A549 (cell line): ENCODE data around the gene MUC5AC. TPM values are rescaled to one million over a fixed set of nuclear protein-coding genes. Genes with fewer than 3 reads are reported as not detected.
A peak's percentile ranks its signal among the peaks of the same experiment; 100 is the strongest.

Source experiments
- ATAC-seq, 2 experiments: fragments of 200-7000 bp in 1 of 2; fragments of >200 bp in 1 of 2; cut with Nextera tagmentation in 1 of 2; cut with Tn5 transposase in 1 of 2; 3 replicates each; pipeline versions ENCODE4 v1.8.0 to v1.9.1; 2018 to 2020; ENCODE audit warnings: mild to moderate bottlenecking in 1 of 2, moderate library complexity in 1 of 2
- CTCF ChIA-PET: fragments of 300-600 bp; sonication (Branson Sonifier 250); formaldehyde crosslinking; extraction: SDS; loops from one replicate; lab custom pipeline; 2021; ENCODE audit warnings: antibody characterized with exemption, inconsistent platforms; lab: Yijun Ruan, JAX
- POLR2A ChIA-PET: fragments of 350-600 bp; formaldehyde crosslinking; extraction: SDS; loops from one replicate; lab custom pipeline; 2021; ENCODE audit warnings: antibody characterized with exemption, inconsistent platforms; lab: Yijun Ruan, JAX
- DNase-seq, 2 experiments: peaks; one replicate each; pipeline versions ENCODE4 v3.0.0 to v3.0.0-alpha.2; 2011 to 2016; ENCODE audit warnings: low read depth in 1 of 2, low spot score in 1 of 2
- FAIRE-seq: peaks from 2 replicates; lab custom pipeline; 2011; peaks lifted over from hg19 to GRCh38; lab: Jason Lieb, UNC
- H3K27ac ChIP-seq, 2 experiments: fragments of >200 bp; sonication (Bioruptor Twin); formaldehyde crosslinking; 3 replicates each; pipeline ENCODE4 v1.5.1; 2016 to 2017
- H3K4me1 ChIP-seq: fragments of >200 bp; sonication (Bioruptor Twin); formaldehyde crosslinking; 3 replicates; pipeline ENCODE4 v1.6.1; 2016
- H3K4me2 ChIP-seq: fragments of >200 bp; sonication (Bioruptor Twin); formaldehyde crosslinking; 3 replicates; pipeline ENCODE4 v1.6.1; 2016
- H3K4me3 ChIP-seq: fragments of >200 bp; sonication (Bioruptor Twin); formaldehyde crosslinking; 3 replicates; pipeline ENCODE4 v1.5.1; 2016
- H3K9me3 ChIP-seq: fragments of >200 bp; sonication (Bioruptor Twin); formaldehyde crosslinking; 3 replicates; pipeline ENCODE4 v1.6.1; 2016
- BCL3 ChIP-seq: fragments of >200 bp; sonication (Bioruptor Twin); formaldehyde crosslinking; IDR thresholded peaks from 3 replicates; pipeline ENCODE4 v1.6.1; 2016
- ELK1 ChIP-seq: fragments of 150-350 bp; IDR thresholded peaks from 2 replicates; pipeline ENCODE4 v1.6.1; 2014; ENCODE audit warnings: low read depth, mild to moderate bottlenecking, low read length
- EP300 ChIP-seq, 2 experiments: fragments of >200 bp; sonication (Bioruptor Twin); formaldehyde crosslinking; IDR thresholded peaks; 2 replicates in 1 of 2; 3 replicates in 1 of 2; pipeline ENCODE4 v1.6.1; 2016 to 2017
- FOSL2 ChIP-seq, 2 experiments: fragments of 450-650 bp in 1 of 2; fragments of >200 bp in 1 of 2; sonication (Bioruptor Twin) in 1 of 2; formaldehyde crosslinking; IDR thresholded peaks; 2 replicates each; pipeline versions ENCODE4 v1.5.0 to v1.6.1; 2016 to 2020; ENCODE audit warnings: mild to moderate bottlenecking in 1 of 2, moderate library complexity in 1 of 2
- FOXS1 ChIP-seq: fragments of 250-450 bp; sonication (Bioruptor Pico); IDR thresholded peaks from 2 replicates; pipeline ENCODE4 v1.5.0; 2020; ENCODE audit warnings: mild to moderate bottlenecking, moderate library complexity
- GATA3 ChIP-seq: IDR thresholded peaks from 2 replicates; pipeline ENCODE4 v1.6.1; 2012; ENCODE audit warnings: borderline replicate concordance
- HMGXB4 ChIP-seq: fragments of 250-450 bp; sonication (Bioruptor Pico); IDR thresholded peaks from 2 replicates; pipeline ENCODE4 v1.5.0; 2021; ENCODE audit warnings: mild to moderate bottlenecking, moderate library complexity, borderline replicate concordance
- JUNB ChIP-seq: fragments of >200 bp; sonication (Bioruptor Twin); formaldehyde crosslinking; IDR thresholded peaks from 2 replicates; pipeline ENCODE4 v1.6.1; 2016
- KDM1A ChIP-seq: fragments of 200-600 bp; sonication (generic); IDR thresholded peaks from 2 replicates; pipeline ENCODE4 v1.6.1; 2016; ENCODE audit warnings: low read depth, mild to moderate bottlenecking
- KDM5A ChIP-seq: fragments of 200-600 bp; sonication (generic); IDR thresholded peaks from 2 replicates; pipeline ENCODE4 v1.6.1; 2016; ENCODE audit warnings: antibody characterized with exemption, mild to moderate bottlenecking
- MAFK ChIP-seq: fragments of 450-650 bp; IDR thresholded peaks from 2 replicates; pipeline ENCODE4 v1.6.1; 2014; ENCODE audit not compliant: partially characterized antibody
- MAX ChIP-seq: IDR thresholded peaks from 2 replicates; pipeline ENCODE4 v1.6.1; 2012
- MAZ ChIP-seq: fragments of 150-350 bp; IDR thresholded peaks from 2 replicates; pipeline ENCODE4 v1.6.1; 2014; ENCODE audit warnings: antibody characterized with exemption, low read depth, low read length, borderline replicate concordance
- NPAS2 ChIP-seq: fragments of 250-450 bp; sonication (Bioruptor Pico); IDR thresholded peaks from 2 replicates; pipeline ENCODE4 v1.8.0; 2022; ENCODE audit warnings: mild to moderate bottlenecking, moderate library complexity, borderline replicate concordance
- NR3C1 ChIP-seq: fragments of >200 bp; sonication (Bioruptor Twin); formaldehyde crosslinking; IDR thresholded peaks from 3 replicates; pipeline ENCODE4 v1.6.1; 2017
- PBX3 ChIP-seq: IDR thresholded peaks from 2 replicates; pipeline ENCODE4 v1.6.1; 2012
- PHF8 ChIP-seq: fragments of 200-600 bp; sonication (generic); IDR thresholded peaks from 2 replicates; pipeline ENCODE4 v1.6.1; 2016; ENCODE audit warnings: low read depth, mild to moderate bottlenecking, antibody characterized with exemption, moderate library complexity, borderline replicate concordance
- RARB ChIP-seq: fragments of 250-450 bp; sonication (Bioruptor Pico); IDR thresholded peaks from 2 replicates; pipeline ENCODE4 v1.8.0; 2021; ENCODE audit warnings: mild to moderate bottlenecking, moderate library complexity
- SREBF2 ChIP-seq: fragments of 450-650 bp; IDR thresholded peaks from 2 replicates; pipeline ENCODE4 v1.6.1; 2014; ENCODE audit warnings: mild to moderate bottlenecking, moderate library complexity
- ZNF302 ChIP-seq: fragments of 250-450 bp; sonication (Bioruptor Pico); IDR thresholded peaks from 2 replicates; pipeline ENCODE4 v1.9.0; 2021; ENCODE audit warnings: inconsistent platforms, mild to moderate bottlenecking, moderate library complexity
- whole genome bisulfite sequencing: methylation state at CpG from one replicate; pipeline ENCODE4 v1.1.6; 2017; ENCODE audit errors: missing lambda C conversion rate; 5-methylcytosine and 5-hydroxymethylcytosine counted together
- polyA plus RNA-seq, 4 experiments: library from polyadenylated mRNA; depleted of rRNA in 3 of 4; stranded (reverse); fragments of >200 nt; fragmentation: RNase III in 1 of 4; extraction: RNeasy Plus Mini Kit Qiagen cat#74134 plus additional on column Dnase treatment in 1 of 4; gene quantifications; 2 replicates in 3 of 4; 3 replicates in 1 of 4; pipeline ENCODE4 v1.2.3, GENCODE V29; 2011 to 2017

Gene MUC5AC
- polyA plus RNA-seq, 2 of the 4 experiments (the other 2 are of a cell fraction): 0.18 to 7.4 TPM

GRCh38 chr11:1131033-1131911, 26.5 kb upstream of the MUC5AC start:
- 87% methylated on average over 27 of the region's 29 CpGs for WGBS
- Histone ChIP-seq H3K9me3 (peaks cover 20% of the 10 kb centered on the region; the same call in 2 of the 3 replicates), H3K4me3 (no peak overlapping the region), H3K4me2 (no peak overlapping the region), H3K27ac (0 out of 6 replicates have a peak overlapping the region, but pooled peaks of 1 of the 2 experiments have one; percentile 34), H3K4me1 (no peaks in the 10 kb centered on the region)
- DNase-seq: no peak
- no peak for ATAC-seq
- ChIA-PET POLR2A (no interaction called here), CTCF (interaction anchor here (0.6 to 1.4 kb wide), 3 partner anchors 17 to 39 kb away, joined by 3 to 4 read pairs (median 3); no protein-coding TSS in a partner anchor)
- TF ChIP-seq BCL3: no peak
- no peak for TF ChIP-seq GATA3
- TF ChIP-seq MAZ: no peak
- no peak for TF ChIP-seq NR3C1
- TF ChIP-seq PBX3: no peak
- TF ChIP-seq RARB (CRISPR knock-in tag): no peak
- TF ChIP-seq MAX: no peak
- TF ChIP-seq FOSL2 (IDR thresholded peaks at IDR 0.05): no peak
- TF ChIP-seq FOSL2 (CRISPR knock-in tag; IDR thresholded peaks at IDR 0.05): no peak
- TF ChIP-seq JUNB: no peak
- no peak for TF ChIP-seq SREBF2
- TF ChIP-seq KDM5A: no peak
- TF ChIP-seq EP300 (IDR thresholded peaks at IDR 0.05): no peak
- TF ChIP-seq KDM1A: no peak
- no peak for TF ChIP-seq ZNF302 (CRISPR knock-in tag)
- no peak for TF ChIP-seq FOXS1 (CRISPR knock-in tag)
- no peak for TF ChIP-seq MAFK
- TF ChIP-seq ELK1: no peak
- no peak for TF ChIP-seq NPAS2 (CRISPR knock-in tag)
- TF ChIP-seq PHF8: no peak
- TF ChIP-seq HMGXB4 (CRISPR knock-in tag): no peak
- no peak for FAIRE-seq
